Measurements from ENCODE around the gene FAM120A. TPM values are rescaled to one million over a fixed set of nuclear protein-coding genes. Genes with fewer than 3 reads are reported as not detected.
A peak's percentile ranks its signal among the peaks of the same experiment; 100 is the strongest.

The FAM120A gene
- total RNA-seq, 1 donor from 2014 or later = 57.3 TPM

GRCh38 chr9:93520523-93520922 lies 69.0 kb downstream of the FAM120A start:
- Mint-ChIP-seq H3K4me3 (no peak overlapping the region), H3K36me3 (ENCODE audit: low read depth) (peaks cover 7% of the 10 kb centered on the region), H3K27ac (ENCODE audit: unreplicated experiment) (no peak overlapping the region), H3K9me3 (no peaks in the 10 kb centered on the region), H3K27me3 (ENCODE audit: low read depth) (no peaks in the 10 kb centered on the region), H3K4me1 (peaks cover 28% of the 10 kb centered on the region)
- DNase-seq (ENCODE audit: low read depth, low spot score) = no peak
- TF ChIP-seq CTCF (conservative IDR thresholded peaks at IDR 0.05) = no peak

GRCh38 chr9:93522736-93523135 lies 71.3 kb downstream of the FAM120A start:
- no peak for DNase-seq (ENCODE audit: low read depth, low spot score)
- H3K27me3 Mint-ChIP-seq (ENCODE audit: low read depth) = no peaks in the 10 kb centered on the region
- H3K27ac Mint-ChIP-seq (ENCODE audit: unreplicated experiment) = no peak overlapping the region
- H3K36me3 Mint-ChIP-seq (ENCODE audit: low read depth) = peaks cover 12% of the 10 kb centered on the region
- H3K4me3 Mint-ChIP-seq = no peak overlapping the region
- no peaks in the 10 kb centered on the region for H3K9me3 Mint-ChIP-seq
- peaks cover 26% of the 10 kb centered on the region for H3K4me1 Mint-ChIP-seq
- TF ChIP-seq CTCF (conservative IDR thresholded peaks at IDR 0.05) = no peak

- no peak for DNase-seq (ENCODE audit: low read depth, low spot score)
- no peak for TF ChIP-seq CTCF (conservative IDR thresholded peaks at IDR 0.05)
- Mint-ChIP-seq H3K27ac (ENCODE audit: unreplicated experiment) (no peak overlapping the region), H3K27me3 (ENCODE audit: low read depth) (no peaks in the 10 kb centered on the region), H3K36me3 (ENCODE audit: low read depth) (peaks cover 6% of the 10 kb centered on the region), H3K4me3 (no peak overlapping the region), H3K9me3 (no peaks in the 10 kb centered on the region), H3K4me1 (peaks cover 17% of the 10 kb centered on the region)
Observed at GRCh38 chr9:93523518-93524144, 72.1 kb downstream of the FAM120A start.

GRCh38 chr9:93525476-93525875 lies 74.0 kb downstream of the FAM120A start:
- DNase-seq (ENCODE audit: low read depth, low spot score) = no peak
- peaks cover 6% of the 10 kb centered on the region for H3K36me3 Mint-ChIP-seq (ENCODE audit: low read depth)
- H3K27ac Mint-ChIP-seq (ENCODE audit: unreplicated experiment) = peak overlapping the region; percentile 31

GRCh38 chr9:93531374-93531773 lies 79.9 kb downstream of the FAM120A start:
- no peak overlapping the region for H3K27ac Mint-ChIP-seq (ENCODE audit: unreplicated experiment)
- DNase-seq (ENCODE audit: low read depth, low spot score) = no peak
- no peak overlapping the region for H3K4me3 Mint-ChIP-seq
- peaks cover 26% of the 10 kb centered on the region for H3K36me3 Mint-ChIP-seq (ENCODE audit: low read depth)
- peaks cover 3% of the 10 kb centered on the region for H3K4me1 Mint-ChIP-seq
- peak; percentile 43 for TF ChIP-seq CTCF (conservative IDR thresholded peaks at IDR 0.05)
- H3K9me3 Mint-ChIP-seq = no peaks in the 10 kb centered on the region
- no peaks in the 10 kb centered on the region for H3K27me3 Mint-ChIP-seq (ENCODE audit: low read depth)

More at GRCh38 chr9:93525476-93525875, 74.0 kb downstream of the FAM120A start:
- no peaks in the 10 kb centered on the region for H3K27me3 Mint-ChIP-seq (ENCODE audit: low read depth)
- TF ChIP-seq CTCF (conservative IDR thresholded peaks at IDR 0.05) = no peak
- no peak overlapping the region for H3K4me3 Mint-ChIP-seq
- H3K4me1 Mint-ChIP-seq = peaks cover 13% of the 10 kb centered on the region
- no peaks in the 10 kb centered on the region for H3K9me3 Mint-ChIP-seq
